ENCODE measurements around the gene C1orf21.

The C1orf21 gene

DNA sequence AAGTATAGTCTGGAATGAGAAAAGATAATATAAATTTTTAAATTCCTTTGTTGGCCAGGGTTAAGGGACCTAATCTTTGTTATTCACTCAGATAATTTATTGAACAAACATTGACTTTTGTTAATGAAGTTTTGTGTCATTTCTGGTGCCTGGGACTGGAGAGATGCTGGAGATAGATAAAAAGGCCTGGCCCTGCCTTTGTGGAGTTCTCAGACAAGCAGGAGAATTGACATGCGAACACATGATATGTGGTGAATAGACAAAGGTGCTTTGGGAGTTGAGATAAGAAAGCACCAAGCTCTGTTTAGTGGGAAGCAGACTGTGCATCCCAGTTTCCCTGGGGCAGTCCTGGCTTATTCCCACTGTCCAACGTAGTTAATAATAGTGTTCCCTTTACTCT, 8.5 kb downstream of the C1orf21 start:
- TF ChIP-seq, protein P1, sequence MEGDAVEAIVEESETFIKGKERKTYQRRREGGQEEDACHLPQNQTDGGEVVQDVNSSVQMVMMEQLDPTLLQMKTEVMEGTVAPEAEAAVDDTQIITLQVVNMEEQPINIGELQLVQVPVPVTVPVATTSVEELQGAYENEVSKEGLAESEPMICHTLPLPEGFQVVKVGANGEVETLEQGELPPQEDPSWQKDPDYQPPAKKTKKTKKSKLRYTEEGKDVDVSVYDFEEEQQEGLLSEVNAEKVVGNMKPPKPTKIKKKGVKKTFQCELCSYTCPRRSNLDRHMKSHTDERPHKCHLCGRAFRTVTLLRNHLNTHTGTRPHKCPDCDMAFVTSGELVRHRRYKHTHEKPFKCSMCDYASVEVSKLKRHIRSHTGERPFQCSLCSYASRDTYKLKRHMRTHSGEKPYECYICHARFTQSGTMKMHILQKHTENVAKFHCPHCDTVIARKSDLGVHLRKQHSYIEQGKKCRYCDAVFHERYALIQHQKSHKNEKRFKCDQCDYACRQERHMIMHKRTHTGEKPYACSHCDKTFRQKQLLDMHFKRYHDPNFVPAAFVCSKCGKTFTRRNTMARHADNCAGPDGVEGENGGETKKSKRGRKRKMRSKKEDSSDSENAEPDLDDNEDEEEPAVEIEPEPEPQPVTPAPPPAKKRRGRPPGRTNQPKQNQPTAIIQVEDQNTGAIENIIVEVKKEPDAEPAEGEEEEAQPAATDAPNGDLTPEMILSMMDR (IDR thresholded peaks at IDR 0.05; ENCODE audit: borderline replicate concordance, control extremely low read depth, extremely low read depth, insufficient read depth, missing control alignments): no peak
- DNase-seq (ENCODE audit: low spot score): no peak
- in situ Hi-C loops (cut with MboI; ENCODE audit: low sequenced_read_pairs, unreplicated experiment): no loop called here

DNA sequence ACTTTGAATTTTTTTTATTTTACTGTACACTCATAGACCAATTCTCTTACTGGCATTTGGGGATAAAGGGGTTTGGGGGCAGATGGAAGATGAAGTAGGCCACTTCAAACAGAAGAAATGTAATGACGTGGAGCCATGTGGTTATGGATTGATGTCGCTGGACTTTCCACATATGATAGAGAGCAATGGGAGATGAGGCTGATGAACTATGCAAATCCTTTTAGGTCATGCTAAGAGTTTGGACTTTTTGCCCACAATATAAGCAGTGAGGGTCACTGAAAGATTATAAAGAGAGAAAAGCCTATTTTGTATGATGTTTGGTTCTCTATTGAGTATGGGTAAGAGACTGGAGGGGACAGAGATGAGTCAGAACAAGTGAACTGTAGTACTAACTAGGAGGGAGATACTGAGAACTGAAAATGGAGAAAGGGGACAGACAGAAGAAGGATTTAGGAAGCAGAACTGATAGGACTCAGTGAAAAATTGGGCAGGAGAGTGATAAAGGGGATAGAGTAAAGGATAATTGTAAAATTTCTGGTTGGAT, 9.2 kb downstream of the C1orf21 start:
- DNase-seq (ENCODE audit: low spot score): no peak
- in situ Hi-C loops (cut with MboI; ENCODE audit: low sequenced_read_pairs, unreplicated experiment): no loop called here
- TF ChIP-seq, protein P1 (IDR thresholded peaks at IDR 0.05; ENCODE audit: borderline replicate concordance, control extremely low read depth, extremely low read depth, insufficient read depth, missing control alignments): no peak

DNA sequence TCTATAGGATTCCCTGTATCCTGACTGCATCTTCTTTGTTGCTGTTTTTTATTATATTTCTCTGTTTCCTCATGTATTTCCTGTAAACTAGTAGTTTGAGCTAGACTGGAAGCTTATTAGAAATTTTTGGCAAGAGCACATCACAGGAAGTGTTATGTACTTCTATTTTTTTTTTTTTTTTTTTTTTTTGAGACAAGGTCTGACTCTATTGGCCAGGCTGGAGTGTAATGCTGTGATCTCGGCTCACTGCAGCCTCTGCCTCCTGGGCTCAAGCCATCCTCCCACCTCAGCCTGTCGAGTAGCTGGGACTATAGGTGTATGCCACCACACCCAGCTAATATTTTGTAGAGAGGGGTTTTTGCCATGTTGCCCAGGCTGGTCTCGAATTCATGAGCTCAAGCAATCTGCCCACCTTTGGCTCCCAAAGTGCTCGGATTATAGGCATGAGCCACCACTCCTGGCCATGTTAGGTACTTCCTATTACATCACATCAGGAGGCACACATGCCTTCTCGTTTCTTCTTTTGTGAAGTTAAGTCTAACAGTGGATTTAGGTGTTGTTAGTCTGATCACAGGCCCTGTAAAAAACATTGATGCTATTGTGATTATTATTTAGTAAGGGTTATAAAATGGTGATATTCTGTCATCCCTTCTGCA, 12.5 kb downstream of the C1orf21 start:
- TF ChIP-seq, protein P1 (IDR thresholded peaks at IDR 0.05; ENCODE audit: borderline replicate concordance, control extremely low read depth, extremely low read depth, insufficient read depth, missing control alignments): no peak
- DNase-seq (ENCODE audit: low spot score): no peak
- in situ Hi-C loops (cut with MboI; ENCODE audit: low sequenced_read_pairs, unreplicated experiment): no loop called here

DNA sequence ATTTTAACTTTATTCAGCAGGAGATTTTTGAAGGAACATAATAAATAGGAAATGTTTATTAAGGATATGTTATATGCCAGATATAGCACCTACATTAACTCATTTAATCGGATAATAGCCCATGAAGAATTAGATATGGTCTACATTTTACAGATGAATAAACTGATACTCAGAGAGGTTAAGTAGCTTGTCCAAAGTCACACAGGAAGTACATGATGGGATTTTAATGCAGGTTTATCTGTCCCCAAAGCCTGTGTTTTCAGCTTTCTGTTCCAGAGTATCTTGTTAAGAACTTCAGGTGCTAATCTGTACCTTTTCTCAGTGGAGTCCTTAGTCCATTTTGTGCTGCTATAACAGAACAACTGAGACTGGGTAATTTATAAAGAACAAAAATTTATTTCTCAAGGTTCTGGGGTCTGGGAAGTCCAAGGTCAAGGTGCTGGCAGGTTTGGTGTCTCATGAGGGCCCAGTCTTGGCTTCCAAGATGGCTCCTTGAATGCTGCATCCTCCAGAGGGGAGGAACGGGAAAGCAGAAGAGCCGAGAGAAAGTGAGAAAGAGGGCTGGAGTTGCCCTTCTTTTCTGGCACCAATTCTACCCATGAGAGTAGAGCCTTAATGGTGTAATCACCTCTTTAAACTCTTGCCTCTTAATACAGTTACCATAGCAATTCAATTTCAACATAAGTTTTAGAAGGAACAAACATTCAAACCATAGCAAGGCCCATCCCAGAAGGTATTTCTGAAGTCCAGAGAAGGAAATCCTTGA, 17.3 kb downstream of the C1orf21 start:
- TF ChIP-seq, protein P1 (IDR thresholded peaks at IDR 0.05; ENCODE audit: borderline replicate concordance, control extremely low read depth, extremely low read depth, insufficient read depth, missing control alignments): no peak
- in situ Hi-C loops (cut with MboI; ENCODE audit: low sequenced_read_pairs, unreplicated experiment): no loop called here
- DNase-seq (ENCODE audit: low spot score): no peak

DNA sequence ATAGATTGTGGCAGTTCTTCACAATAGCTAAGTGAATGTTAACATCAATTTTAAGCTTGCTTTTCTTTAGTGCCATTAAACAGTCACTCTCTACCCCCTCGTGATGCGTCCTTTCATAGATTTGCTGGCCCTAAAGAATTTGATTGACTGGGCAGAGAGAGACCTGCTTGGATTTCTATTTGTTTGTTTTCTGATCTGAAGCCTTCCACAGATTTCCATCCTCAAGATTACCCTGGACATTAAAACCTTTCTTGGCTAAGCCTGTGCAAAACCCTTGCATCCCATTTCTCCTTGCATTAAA, 17.8 kb downstream of the C1orf21 start:
- in situ Hi-C loops (cut with MboI; ENCODE audit: low sequenced_read_pairs, unreplicated experiment): no loop called here
- DNase-seq (ENCODE audit: low spot score): no peak
- TF ChIP-seq, protein P1 (IDR thresholded peaks at IDR 0.05; ENCODE audit: borderline replicate concordance, control extremely low read depth, extremely low read depth, insufficient read depth, missing control alignments): no peak

DNA sequence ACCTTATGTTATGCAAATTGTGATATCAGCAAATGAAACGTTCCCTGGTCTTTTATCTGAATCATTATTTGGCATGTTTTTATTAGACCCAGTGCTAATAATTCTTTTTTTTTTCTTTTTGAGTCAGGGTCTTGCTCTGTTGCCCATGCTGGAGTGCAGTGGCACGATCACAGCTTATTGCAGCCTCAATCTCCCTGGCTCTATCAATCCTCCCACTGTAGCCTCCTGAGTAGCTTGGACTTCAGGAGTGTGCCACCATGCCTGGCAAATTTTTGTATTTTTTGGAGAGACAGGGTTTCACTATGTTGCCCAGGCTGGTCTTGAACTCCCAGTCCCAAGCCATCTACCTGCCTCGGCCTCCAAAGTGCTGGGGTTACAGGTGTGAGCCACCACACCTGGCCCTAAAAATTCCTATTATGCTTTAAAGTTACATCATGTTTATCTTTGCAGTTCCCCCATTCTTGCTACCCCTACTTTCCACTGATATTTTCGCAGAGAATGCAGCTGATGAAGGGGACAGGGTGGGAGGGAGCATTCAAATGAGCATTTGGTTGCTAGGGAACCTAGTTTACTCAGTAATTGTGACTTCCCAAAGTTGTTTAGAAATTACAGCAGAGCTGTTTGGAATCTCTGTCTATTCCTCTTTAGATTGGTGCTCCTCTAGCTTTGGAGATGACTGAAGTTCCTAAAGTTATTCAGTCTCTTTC, 18.4 kb downstream of the C1orf21 start:
- in situ Hi-C loops (cut with MboI; ENCODE audit: low sequenced_read_pairs, unreplicated experiment): no loop called here
- TF ChIP-seq, protein P1 (IDR thresholded peaks at IDR 0.05; ENCODE audit: borderline replicate concordance, control extremely low read depth, extremely low read depth, insufficient read depth, missing control alignments): no peak
- DNase-seq (ENCODE audit: low spot score): no peak
